ENCODE measurements around the gene TNKS2. TPM values are rescaled to one million over a fixed set of nuclear protein-coding genes. Genes with fewer than 3 reads are reported as not detected.
A peak's percentile ranks its signal among the peaks of the same experiment; 100 is the strongest.

TNKS2 gene
- total RNA-seq, 1 donor from 2014 or later: 56.2 TPM

- no peaks in the 10 kb centered on the region for H3K27me3 ChIP-seq (ENCODE audit: insufficient read depth, low read length)
- DNase-seq (ENCODE audit: low read depth) (no peak), FAIRE-seq (no peak)
- H4K20me1 ChIP-seq (ENCODE audit: insufficient read depth, low read length): no peaks in the 10 kb centered on the region
- no peaks in the 10 kb centered on the region for H3K4me1 Mint-ChIP-seq (ENCODE audit: low read depth, unreplicated experiment)
- no peak overlapping the region for H2AFZ ChIP-seq (ENCODE audit: low read depth, low read length)
- no peak overlapping the region for H3K4me3 ChIP-seq (ENCODE audit: insufficient read depth, low read depth, low read length)
- no peaks in the 10 kb centered on the region for H3K4me1 ChIP-seq (ENCODE audit: insufficient read depth, low read length)
- no peak overlapping the region for H3K4me2 ChIP-seq (ENCODE audit: low read length)
- no peaks in the 10 kb centered on the region for H3K9me3 ChIP-seq (ENCODE audit: insufficient read depth, low read depth, low read length)
- TF ChIP-seq CTCF (IDR thresholded peaks at IDR 0.05; ENCODE audit: insufficient read depth, low read depth, low read length) (no peak), EZH2 (IDR thresholded peaks at IDR 0.05; ENCODE audit: insufficient read depth, low read length) (no peak)
- H3K27ac Mint-ChIP-seq (ENCODE audit: unreplicated experiment): no peak overlapping the region
- no peaks in the 10 kb centered on the region for H3K27me3 Mint-ChIP-seq (ENCODE audit: low read depth, unreplicated experiment)
- H3K9ac ChIP-seq (ENCODE audit: low read length): no peak overlapping the region
- no peaks in the 10 kb centered on the region for H3K36me3 Mint-ChIP-seq (ENCODE audit: low read depth, unreplicated experiment)
- no peak overlapping the region for H3K27ac ChIP-seq (ENCODE audit: low read depth, low read length)
- H3K79me2 ChIP-seq (ENCODE audit: insufficient read depth, low read length): no peaks in the 10 kb centered on the region
- H3K4me3 Mint-ChIP-seq (ENCODE audit: unreplicated experiment): no peak overlapping the region
- no peaks in the 10 kb centered on the region for H3K36me3 ChIP-seq (ENCODE audit: insufficient read depth, low read length)
- no peaks in the 10 kb centered on the region for H3K9me3 Mint-ChIP-seq (ENCODE audit: unreplicated experiment)
Observed at GRCh38 chr10:91875779-91876178, 77.6 kb downstream of the TNKS2 start.

DNA sequence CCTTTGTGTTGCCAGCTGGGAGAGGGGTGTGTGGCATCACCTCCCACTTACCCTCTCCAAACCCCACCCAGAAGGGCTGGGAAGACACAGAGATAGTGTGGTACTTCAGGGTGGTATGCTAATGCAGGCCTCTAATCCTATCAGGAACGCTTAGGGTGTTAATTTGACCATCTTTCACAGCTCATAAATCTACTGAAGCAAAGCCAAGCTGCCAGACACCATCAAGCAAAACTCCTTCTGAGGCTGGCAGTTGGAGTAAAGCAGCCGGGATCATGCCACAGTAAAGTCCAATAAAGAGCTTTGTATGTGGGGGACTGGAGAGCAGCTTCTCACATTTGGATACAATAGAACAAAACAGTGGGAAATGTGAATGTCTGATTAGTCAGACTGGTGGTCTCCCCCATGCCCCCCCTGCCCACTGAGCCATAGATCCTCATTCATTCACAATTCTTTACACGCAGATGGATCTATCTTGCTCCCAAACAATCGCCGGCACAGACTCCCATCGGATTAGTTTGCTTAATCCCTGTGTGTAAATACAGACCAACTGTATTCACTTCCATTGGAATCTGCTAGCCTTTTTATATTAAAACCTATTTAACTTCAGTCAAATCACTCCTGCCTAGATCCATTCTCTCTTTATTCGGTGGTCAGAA, 81.4 kb downstream of the TNKS2 start:
- FAIRE-seq: no peak
- no peaks in the 10 kb centered on the region for H3K9me3 ChIP-seq (ENCODE audit: insufficient read depth, low read depth, low read length)
- no peak for DNase-seq (ENCODE audit: low read depth)
- H3K27me3 ChIP-seq (ENCODE audit: insufficient read depth, low read length): no peaks in the 10 kb centered on the region
- no peak overlapping the region for H3K27ac ChIP-seq (ENCODE audit: low read depth, low read length)
- no peaks in the 10 kb centered on the region for H3K27me3 Mint-ChIP-seq (ENCODE audit: low read depth, unreplicated experiment)
- H3K4me3 ChIP-seq (ENCODE audit: insufficient read depth, low read depth, low read length): no peak overlapping the region
- H3K4me1 ChIP-seq (ENCODE audit: insufficient read depth, low read length): peaks cover 13% of the 10 kb centered on the region
- H3K79me2 ChIP-seq (ENCODE audit: insufficient read depth, low read length): no peaks in the 10 kb centered on the region
- no peaks in the 10 kb centered on the region for H3K36me3 ChIP-seq (ENCODE audit: insufficient read depth, low read length)
- TF ChIP-seq EZH2 (IDR thresholded peaks at IDR 0.05; ENCODE audit: insufficient read depth, low read length): no peak
- no peak for TF ChIP-seq CTCF (IDR thresholded peaks at IDR 0.05; ENCODE audit: insufficient read depth, low read depth, low read length)
- no peak overlapping the region for H3K27ac Mint-ChIP-seq (ENCODE audit: unreplicated experiment)
- H2AFZ ChIP-seq (ENCODE audit: low read depth, low read length): peak overlapping the region; percentile 24
- H3K36me3 Mint-ChIP-seq (ENCODE audit: low read depth, unreplicated experiment): no peaks in the 10 kb centered on the region
- no peaks in the 10 kb centered on the region for H4K20me1 ChIP-seq (ENCODE audit: insufficient read depth, low read length)
- peaks cover 5% of the 10 kb centered on the region for H3K4me1 Mint-ChIP-seq (ENCODE audit: low read depth, unreplicated experiment)
- H3K4me3 Mint-ChIP-seq (ENCODE audit: unreplicated experiment): no peak overlapping the region
- H3K9ac ChIP-seq (ENCODE audit: low read length): no peak overlapping the region
- no peaks in the 10 kb centered on the region for H3K9me3 Mint-ChIP-seq (ENCODE audit: unreplicated experiment)
- peak overlapping the region; percentile 6 for H3K4me2 ChIP-seq (ENCODE audit: low read length)

- H3K4me3 Mint-ChIP-seq (ENCODE audit: unreplicated experiment): no peak overlapping the region
- no peak overlapping the region for H3K27ac Mint-ChIP-seq (ENCODE audit: unreplicated experiment)
- Histone ChIP-seq H3K27me3 (ENCODE audit: insufficient read depth, low read length) (no peaks in the 10 kb centered on the region), H3K4me1 (ENCODE audit: insufficient read depth, low read length) (peaks cover 13% of the 10 kb centered on the region), H2AFZ (ENCODE audit: low read depth, low read length) (peak overlapping the region; percentile 24), H3K79me2 (ENCODE audit: insufficient read depth, low read length) (no peaks in the 10 kb centered on the region), H3K27ac (ENCODE audit: low read depth, low read length) (no peak overlapping the region), H3K4me3 (ENCODE audit: insufficient read depth, low read depth, low read length) (no peak overlapping the region), H3K9me3 (ENCODE audit: insufficient read depth, low read depth, low read length) (no peaks in the 10 kb centered on the region), H3K36me3 (ENCODE audit: insufficient read depth, low read length) (no peaks in the 10 kb centered on the region), H3K4me2 (ENCODE audit: low read length) (peak overlapping the region; percentile 6), H4K20me1 (ENCODE audit: insufficient read depth, low read length) (no peaks in the 10 kb centered on the region), H3K9ac (ENCODE audit: low read length) (no peak overlapping the region)
- peaks cover 5% of the 10 kb centered on the region for H3K4me1 Mint-ChIP-seq (ENCODE audit: low read depth, unreplicated experiment)
- H3K36me3 Mint-ChIP-seq (ENCODE audit: low read depth, unreplicated experiment): no peaks in the 10 kb centered on the region
- H3K27me3 Mint-ChIP-seq (ENCODE audit: low read depth, unreplicated experiment): no peaks in the 10 kb centered on the region
- TF ChIP-seq EZH2 (IDR thresholded peaks at IDR 0.05; ENCODE audit: insufficient read depth, low read length) (no peak), CTCF (IDR thresholded peaks at IDR 0.05; ENCODE audit: insufficient read depth, low read depth, low read length) (no peak)
- FAIRE-seq (no peak), DNase-seq (ENCODE audit: low read depth) (no peak)
- no peaks in the 10 kb centered on the region for H3K9me3 Mint-ChIP-seq (ENCODE audit: unreplicated experiment)
Observed at GRCh38 chr10:91880310-91880709, 82.1 kb downstream of the TNKS2 start.
